Ureter (tissue), 1 donor: Measurements from ENCODE around the gene ACAD9. TPM values are rescaled to one million over a fixed set of nuclear protein-coding genes. Genes with fewer than 3 reads are reported as not detected.

ENCODE experiments used
- DNase-seq: peaks from one replicate; pipeline ENCODE4 v3.0.0-alpha.2; 2020; ENCODE audit warnings: low spot score
- total RNA-seq: library from RNA; stranded (reverse); gene quantifications from one replicate; pipeline ENCODE4 v1.2.4, GENCODE V29; 2023
- donor health status: DM: yes; HTN: yes; CAD: no.

The ACAD9 gene
- total RNA-seq, 1 donor from 2014 or later = 76.0 TPM

DNA sequence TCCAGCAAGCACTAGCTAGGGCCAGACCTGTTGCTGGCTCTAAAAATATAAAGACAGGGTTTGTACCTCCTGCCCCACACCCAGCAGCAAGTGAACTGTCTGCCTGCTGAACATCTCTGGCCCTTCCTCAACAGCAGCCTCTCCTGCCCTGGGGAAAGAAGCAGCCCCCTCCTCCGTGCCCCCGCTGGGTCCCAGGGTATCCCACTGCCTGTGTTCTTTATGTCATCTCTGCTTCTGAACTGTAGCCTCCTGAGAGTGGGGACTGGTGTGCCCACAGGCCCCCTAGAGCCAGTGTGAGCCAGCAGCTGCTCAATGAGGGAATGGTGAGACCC, 54.5 kb downstream of the ACAD9 start:
- peak; percentile 17 for DNase-seq

DNA sequence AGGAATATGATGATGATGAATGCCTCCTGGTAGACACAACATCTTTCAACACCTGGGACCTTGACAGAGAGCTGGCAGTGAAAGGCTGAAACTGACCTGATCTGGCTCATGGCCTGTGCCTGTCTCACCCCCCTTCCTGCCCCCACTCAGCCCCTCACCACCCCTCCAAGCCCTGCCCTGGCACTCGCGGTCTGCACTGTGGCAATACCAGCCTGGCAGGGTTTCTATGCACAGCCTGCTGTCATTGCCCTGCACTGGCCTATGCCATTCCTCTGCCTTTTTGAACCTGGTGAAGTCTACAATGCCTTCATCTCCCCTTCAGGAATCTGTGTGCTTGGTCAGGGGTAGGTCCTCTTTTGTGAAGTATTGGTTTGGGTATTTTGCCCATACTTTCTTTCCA, 56.5 kb downstream of the ACAD9 start:
- peak; percentile 38 for DNase-seq

GRCh38 chr3:128936341-128936740, 56.9 kb downstream of the ACAD9 start:
- DNase-seq = peak; percentile 41

DNA sequence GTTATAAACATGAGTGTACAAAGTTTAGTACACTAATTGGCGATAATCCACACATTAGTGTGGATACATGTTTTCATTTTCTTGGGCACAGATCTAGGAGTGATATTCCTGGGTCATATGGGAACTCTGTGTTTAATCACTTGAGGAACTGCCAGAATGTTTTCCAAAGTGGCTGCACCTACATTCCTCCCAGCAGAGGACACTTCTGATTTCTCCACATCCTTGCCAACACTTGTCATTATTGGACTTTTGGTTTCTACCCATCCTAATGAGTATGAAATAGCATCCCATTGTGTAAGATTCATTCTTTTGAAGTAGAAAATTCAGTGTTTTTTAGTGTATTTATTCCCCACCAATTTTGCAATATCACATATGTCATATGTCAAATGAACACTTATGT, 60.8 kb downstream of the ACAD9 start:
- DNase-seq = no peak

GRCh38 chr3:128942161-128942952, 62.9 kb downstream of the ACAD9 start:
- no peak for DNase-seq

DNA sequence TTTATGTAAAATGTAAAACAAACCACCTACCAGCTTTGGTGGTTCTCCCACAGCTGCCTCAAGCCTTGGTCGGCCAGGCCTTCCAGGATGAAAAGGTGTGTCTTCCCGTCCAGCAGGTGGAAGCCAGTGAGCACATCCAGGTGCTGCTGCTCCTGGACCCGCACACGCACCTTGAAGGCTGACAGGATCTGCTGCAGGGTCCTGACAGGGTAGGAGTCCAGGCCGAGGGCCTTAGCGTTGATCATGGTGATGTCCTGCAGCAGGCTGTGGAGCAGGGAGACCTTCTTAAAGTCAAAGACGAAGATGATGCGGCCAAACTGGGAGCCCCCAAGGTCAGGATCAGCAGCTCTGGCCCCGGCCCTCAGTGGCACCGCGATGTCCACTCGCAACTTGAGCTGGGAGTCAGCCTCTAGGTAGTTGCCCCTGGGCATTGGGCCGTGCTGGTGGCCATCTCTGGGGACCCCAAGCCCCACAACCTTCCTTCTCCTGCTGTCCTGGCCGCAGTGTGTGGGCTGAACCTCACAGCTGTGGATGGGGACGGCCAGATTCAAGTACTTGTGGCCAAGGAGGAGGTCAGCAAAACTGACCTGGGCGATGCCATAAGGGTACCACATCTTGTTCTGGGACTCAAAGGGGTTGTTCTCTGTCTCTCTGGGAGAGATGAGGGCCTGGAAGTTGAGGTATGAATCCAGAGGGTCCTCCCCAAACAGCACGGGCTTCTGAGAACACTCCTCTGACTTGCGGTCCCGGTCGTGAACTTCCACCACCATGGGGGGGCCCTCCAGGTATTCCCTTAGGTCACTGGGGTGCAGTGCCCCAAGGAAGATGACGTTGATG, 65.8 kb downstream of the ACAD9 start:
- no peak for DNase-seq

DNA sequence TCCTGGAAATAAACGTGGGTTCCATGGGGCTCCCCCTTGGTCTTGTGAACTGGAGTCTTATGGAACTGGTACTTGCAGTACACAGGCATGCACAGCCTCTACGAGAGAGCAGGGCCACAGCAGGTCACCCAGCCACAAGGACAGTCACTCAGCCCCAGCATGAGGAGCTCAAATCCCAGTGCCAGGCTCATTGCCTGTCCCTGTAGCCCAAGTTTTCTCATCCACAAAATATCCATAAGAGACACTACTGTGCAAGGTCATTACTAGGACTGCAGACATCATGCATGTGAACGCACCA, 66.4 kb downstream of the ACAD9 start:
- no peak for DNase-seq

GRCh38 chr3:128946411-128946810, 67.0 kb downstream of the ACAD9 start:
- DNase-seq = no peak

DNA sequence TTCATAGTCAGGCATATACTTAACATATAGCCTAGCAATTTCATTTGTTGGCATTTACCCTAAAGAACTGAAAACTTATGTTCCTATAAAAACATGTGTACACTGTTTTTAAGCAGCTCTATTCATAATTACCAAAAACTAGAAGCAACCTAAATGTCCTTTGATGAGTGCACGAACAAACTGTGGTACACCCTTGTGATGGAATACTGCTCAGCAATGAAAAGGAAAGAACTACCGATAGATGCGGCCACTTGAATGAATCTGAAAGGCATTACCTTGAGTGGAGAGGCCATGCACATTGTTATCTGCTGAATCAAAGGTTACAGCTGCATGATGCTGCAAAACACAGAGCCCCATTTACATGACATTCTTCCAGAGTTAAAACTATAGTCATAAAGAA, 69.7 kb downstream of the ACAD9 start:
- no peak for DNase-seq

GRCh38 chr3:128950223-128950938, 71.0 kb downstream of the ACAD9 start:
- DNase-seq = no peak

- DNase-seq = no peak
Measured at GRCh38 chr3:128956440-128956839, 77.0 kb downstream of the ACAD9 start.

Other genes starting within 250 kb of the ACAD9 start
- gene RPN1, start 228.8 kb upstream of the ACAD9 start, total RNA-seq = 180 TPM
- gene RAB7A, start 153.4 kb upstream of the ACAD9 start, total RNA-seq = 270 TPM
- 2.1 TPM for gene CFAP92, start 114.5 kb downstream of the ACAD9 start, total RNA-seq
- gene EFCC1, start 121.7 kb downstream of the ACAD9 start, total RNA-seq = 2.1 TPM
- not detected for gene GP9, start 181.2 kb downstream of the ACAD9 start, total RNA-seq
- 27.2 TPM for gene RAB43, start 242.2 kb downstream of the ACAD9 start, total RNA-seq